ENCODE data around the gene KEL. TPM values are rescaled to one million over a fixed set of nuclear protein-coding genes. Genes with fewer than 3 reads are reported as not detected.

The KEL gene
- total RNA-seq, 1 donor from 2014 or later = 0.43 TPM

Other genes starting within 250 kb of the KEL start
- gene PRSS1, start 212.9 kb downstream of the KEL start, total RNA-seq = not detected
- gene PRSS2, start 191.4 kb downstream of the KEL start, total RNA-seq = not detected
- 2.6 TPM for gene EPHB6, start 107.3 kb downstream of the KEL start, total RNA-seq
- gene TRPV6, start 76.6 kb downstream of the KEL start, total RNA-seq = not detected
- not detected for gene TRPV5, start 28.6 kb downstream of the KEL start, total RNA-seq
- gene LLCFC1, start 22.9 kb downstream of the KEL start, total RNA-seq = not detected
- 0.22 TPM for gene OR9A2, start 64.8 kb upstream of the KEL start, total RNA-seq
- gene OR6V1, start 90.0 kb upstream of the KEL start, total RNA-seq = not detected
- gene PIP, start 169.7 kb upstream of the KEL start, total RNA-seq = not detected
- not detected for gene TAS2R39, start 221.1 kb upstream of the KEL start, total RNA-seq